Choroid plexus epithelial cell (primary cell): Measurements from ENCODE around the gene CMSS1.

Experiments used
- DNase-seq: peaks from one replicate; pipeline ENCODE4 v3.0.0-alpha.2; 2010; ENCODE audit warnings: low read depth
- H3K4me3 ChIP-seq: 2 replicates; pipeline ENCODE4 v1.5.1; 2011; ENCODE audit warnings: low read depth, mild to moderate bottlenecking, control low read depth, low read length, moderate library complexity
- CTCF ChIP-seq: conservative IDR thresholded peaks from 2 replicates; pipeline ENCODE4 v1.5.1; 2011; ENCODE audit warnings: low read depth, mild to moderate bottlenecking, control low read depth, inconsistent platforms, low read length, moderate library complexity

CMSS1 gene

GRCh38 chr3:100024520-100025303 lies 207.1 kb downstream of the CMSS1 start:
- H3K4me3 ChIP-seq = no peak overlapping the region
- DNase-seq = peak; percentile 62
- TF ChIP-seq CTCF = no peak

- H3K4me3 ChIP-seq = no peak overlapping the region
- no peak for TF ChIP-seq CTCF
- DNase-seq = peak; percentile 34
These were observed 209.7 kb downstream of the CMSS1 start for GRCh38 chr3:100027321-100027720.

- TF ChIP-seq CTCF = no peak
- no peak for DNase-seq
- no peak overlapping the region for H3K4me3 ChIP-seq
These were observed 211.4 kb downstream of the CMSS1 start for GRCh38 chr3:100029052-100029451.

GRCh38 chr3:100029689-100030088 lies 212.0 kb downstream of the CMSS1 start:
- DNase-seq = no peak
- no peak overlapping the region for H3K4me3 ChIP-seq

GRCh38 chr3:100030346-100030745 lies 212.7 kb downstream of the CMSS1 start:
- no peak for DNase-seq
- TF ChIP-seq CTCF = no peak
- no peak overlapping the region for H3K4me3 ChIP-seq

More at GRCh38 chr3:100029689-100030088, 212.0 kb downstream of the CMSS1 start:
- no peak for TF ChIP-seq CTCF

GRCh38 chr3:100030914-100031425 lies 213.3 kb downstream of the CMSS1 start:
- TF ChIP-seq CTCF = no peak
- DNase-seq = no peak
- H3K4me3 ChIP-seq = no peak overlapping the region

- no peak for TF ChIP-seq CTCF
- peak; percentile 97 for DNase-seq
- no peak overlapping the region for H3K4me3 ChIP-seq
These were observed 214.6 kb downstream of the CMSS1 start for GRCh38 chr3:100032243-100032642.
